PC-3 (cell line): Measurements from ENCODE around the gene ITGB3.

Experiments used
- EZH2 ChIP-seq: fragments of 300-600 bp; sonication (generic); IDR thresholded peaks from one replicate; pipeline ENCODE4 v1.6.1; 2017; ENCODE audit warnings: antibody characterized with exemption, mild to moderate bottlenecking, low read length; ENCODE audit not compliant: unreplicated experiment
- TF ChIP-seq, protein P1 (sequence below): fragments of 300-600 bp; sonication (generic); conservative IDR thresholded peaks from 2 replicates; pipeline ENCODE4 v1.5.1; 2017; ENCODE audit warnings: antibody characterized with exemption, low read depth, mild to moderate bottlenecking, low read length

GRCh38 chr17:47223460-47223859 is 30.2 kb upstream of the ITGB3 start:
- TF ChIP-seq, protein P1, sequence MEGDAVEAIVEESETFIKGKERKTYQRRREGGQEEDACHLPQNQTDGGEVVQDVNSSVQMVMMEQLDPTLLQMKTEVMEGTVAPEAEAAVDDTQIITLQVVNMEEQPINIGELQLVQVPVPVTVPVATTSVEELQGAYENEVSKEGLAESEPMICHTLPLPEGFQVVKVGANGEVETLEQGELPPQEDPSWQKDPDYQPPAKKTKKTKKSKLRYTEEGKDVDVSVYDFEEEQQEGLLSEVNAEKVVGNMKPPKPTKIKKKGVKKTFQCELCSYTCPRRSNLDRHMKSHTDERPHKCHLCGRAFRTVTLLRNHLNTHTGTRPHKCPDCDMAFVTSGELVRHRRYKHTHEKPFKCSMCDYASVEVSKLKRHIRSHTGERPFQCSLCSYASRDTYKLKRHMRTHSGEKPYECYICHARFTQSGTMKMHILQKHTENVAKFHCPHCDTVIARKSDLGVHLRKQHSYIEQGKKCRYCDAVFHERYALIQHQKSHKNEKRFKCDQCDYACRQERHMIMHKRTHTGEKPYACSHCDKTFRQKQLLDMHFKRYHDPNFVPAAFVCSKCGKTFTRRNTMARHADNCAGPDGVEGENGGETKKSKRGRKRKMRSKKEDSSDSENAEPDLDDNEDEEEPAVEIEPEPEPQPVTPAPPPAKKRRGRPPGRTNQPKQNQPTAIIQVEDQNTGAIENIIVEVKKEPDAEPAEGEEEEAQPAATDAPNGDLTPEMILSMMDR, result no peak
- no peak for TF ChIP-seq EZH2
